CD4-positive, alpha-beta T cell (primary cell): ENCODE measurements around the gene CTTNBP2NL. TPM values are rescaled to one million over a fixed set of nuclear protein-coding genes. Genes with fewer than 3 reads are reported as not detected.
"Not testable (repeated sequence)": the region's sequence is repeated elsewhere in the genome, so short reads cannot be mapped to it uniquely, and the experiment has no call there.

Experiments
- ATAC-seq: fragments of 200-7000 bp; cut with Tn5 transposase; one replicate; pipeline ENCODE4 v1.10.0; 2022; ENCODE audit warnings: mild to moderate bottlenecking; ENCODE audit not compliant: poor library complexity
- CTCF ChIA-PET: fragments of 350-600 bp; sonication (Branson Sonifier 250); formaldehyde crosslinking; loops from one replicate; lab custom pipeline; 2021; ENCODE audit warnings: antibody characterized with exemption, inconsistent platforms; lab: Charles Lee
- POLR2A ChIA-PET: fragments of 350-600 bp; sonication (Branson Sonifier 250); formaldehyde crosslinking; loops from one replicate; lab custom pipeline; 2021; ENCODE audit warnings: antibody characterized with exemption, inconsistent platforms; lab: Charles Lee
- DNase-seq, 14 experiments: peaks; one replicate each; pipeline ENCODE4 v3.0.0-alpha.2; 2013 to 2020; ENCODE audit warnings: mixed read lengths in 2 of 14
- H3K27ac ChIP-seq, 2 donors: one replicate each; pipeline versions ENCODE4 v1.5.1 to v1.7.0; 2013; ENCODE audit warnings: low read length in 2 of 2, low read depth in 1 of 2, mild to moderate bottlenecking in 1 of 2
- H3K27me3 ChIP-seq, 2 experiments: 1 replicate in 1 of 2; 2 replicates in 1 of 2; pipeline versions ENCODE4 v1.6.1 to v1.7.0; 2013; ENCODE audit warnings: low read length in 2 of 2, control low read depth in 1 of 2, mild to moderate bottlenecking in 1 of 2, moderate library complexity in 1 of 2; ENCODE audit not compliant: insufficient read depth in 2 of 2, control insufficient read depth in 1 of 2
- H3K36me3 ChIP-seq: one replicate; pipeline ENCODE4 v1.6.1; 2013; ENCODE audit warnings: low read length, control low read depth; ENCODE audit not compliant: insufficient read depth
- H3K4me1 ChIP-seq: one replicate; pipeline ENCODE4 v1.6.1; 2013; ENCODE audit warnings: low read length, control low read depth; ENCODE audit not compliant: insufficient read depth
- H3K4me3 ChIP-seq: one replicate; pipeline ENCODE4 v1.5.1; 2013; ENCODE audit warnings: mild to moderate bottlenecking, low read length, moderate library complexity
- H3K9me3 ChIP-seq, 2 experiments: 1 replicate in 1 of 2; 2 replicates in 1 of 2; pipeline versions ENCODE4 v1.6.1 to v1.7.0; 2013; ENCODE audit warnings: low read length in 2 of 2, mild to moderate bottlenecking in 2 of 2, control low read depth in 1 of 2, moderate library complexity in 1 of 2; ENCODE audit not compliant: control insufficient read depth in 1 of 2, insufficient read depth in 1 of 2
- H3K27ac Mint-ChIP-seq: one replicate; pipeline ENCODE4 v1.8.0; 2020; ENCODE audit warnings: mixed read lengths
- H3K27me3 Mint-ChIP-seq: one replicate; pipeline ENCODE4 v1.8.0; 2021; ENCODE audit warnings: mixed read lengths
- H3K36me3 Mint-ChIP-seq: one replicate; pipeline ENCODE4 v1.8.0; 2021; ENCODE audit warnings: low read depth, mixed read lengths
- H3K4me1 Mint-ChIP-seq: one replicate; pipeline ENCODE4 v1.8.0; 2021; ENCODE audit warnings: low read depth, mixed read lengths
- H3K4me3 Mint-ChIP-seq: one replicate; pipeline ENCODE4 v1.8.0; 2020; ENCODE audit warnings: mild to moderate bottlenecking, mixed read lengths
- H3K9me3 Mint-ChIP-seq: one replicate; pipeline ENCODE4 v1.8.0; 2020; ENCODE audit warnings: mixed read lengths
- CTCF ChIP-seq: fragments of 200-600 bp; IDR thresholded peaks from one replicate; pipeline ENCODE4 v1.8.0; 2022; ENCODE audit warnings: antibody characterized with exemption, mild to moderate bottlenecking
- intact Hi-C, 2 experiments: fragments of 100-400 bp; cut with DNase I in 1 of 2; cut with micrococcal nuclease in 1 of 2; formaldehyde crosslinking; loops; one replicate each; pipeline versions ENCODE4 v1.15.1 to v1.9.0; 2023 to 2025; cut with DNase I, micrococcal nuclease
- total RNA-seq, 174 experiments: library from RNA in 2 of 174; stranded (reverse) in 2 of 174; gene quantifications; one replicate each; pipeline ENCODE4 v1.2.3 and lab custom pipeline; 2021 to 2026

Gene CTTNBP2NL
- total RNA-seq, 2 experiments from 2014 or later, result 0.14 to 0.25 TPM

DNA sequence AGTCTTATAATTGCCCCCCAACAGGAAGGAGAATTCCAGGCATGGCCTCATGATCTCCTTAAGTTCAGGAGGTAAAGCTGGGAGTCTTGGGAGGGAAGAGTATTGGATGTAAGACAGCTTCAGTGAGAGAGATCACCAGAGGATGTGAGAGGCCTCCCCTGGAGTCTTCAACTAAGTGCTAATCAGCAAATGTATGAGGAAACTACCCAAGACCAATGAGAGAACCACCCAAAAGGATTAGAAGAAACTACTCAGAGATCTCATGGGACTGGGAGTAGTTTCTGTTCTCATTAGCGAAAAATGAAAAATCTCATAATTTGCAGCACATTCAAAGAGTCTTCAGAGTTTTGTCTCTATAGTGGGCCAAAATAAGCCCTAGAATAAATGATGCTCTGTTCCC, 76.1 kb downstream of the CTTNBP2NL start:
- H3K27me3 Mint-ChIP-seq, result peaks cover 63% of the 10 kb centered on the region
- H3K27me3 ChIP-seq, result peaks cover 15 to 26% of the 10 kb centered on the region in 2 experiments
- H3K9me3 ChIP-seq, result peaks cover 7 to 11% of the 10 kb centered on the region in 2 experiments
- H3K36me3 ChIP-seq, result no peaks in the 10 kb centered on the region
- H3K36me3 Mint-ChIP-seq, result peaks cover 1% of the 10 kb centered on the region
- TF ChIP-seq CTCF, result no peak
- DNase-seq, result no peak
- H3K4me3 ChIP-seq, result no peak overlapping the region
- intact Hi-C loops, result no loop called here
- no peak overlapping the region for H3K4me3 Mint-ChIP-seq
- H3K4me1 Mint-ChIP-seq, result no peaks in the 10 kb centered on the region
- H3K27ac Mint-ChIP-seq, result no peak overlapping the region
- H3K4me1 ChIP-seq, result no peaks in the 10 kb centered on the region
- no peak for ATAC-seq
- CTCF ChIA-PET, result no interaction called here
- POLR2A ChIA-PET, result no interaction called here
- H3K9me3 Mint-ChIP-seq, result peaks cover 3% of the 10 kb centered on the region
- no peak overlapping the region for H3K27ac ChIP-seq

DNA sequence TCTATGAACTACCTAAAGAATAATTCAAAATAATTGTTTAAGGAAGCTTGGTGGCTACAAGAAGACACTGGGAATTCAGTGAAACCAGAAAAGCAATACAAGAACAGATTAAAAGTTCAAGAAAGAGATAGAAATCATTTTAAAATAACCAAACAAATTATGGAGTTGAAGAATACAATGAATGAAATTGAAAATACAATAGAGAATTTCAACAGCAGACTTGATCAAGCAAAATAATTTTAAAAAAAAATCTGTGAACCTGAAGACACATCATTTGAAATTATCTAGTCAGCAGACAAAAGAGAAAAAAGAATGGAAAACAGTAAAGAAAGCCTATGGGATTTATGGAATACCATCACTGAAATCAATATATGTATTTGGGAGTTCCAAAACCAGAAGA, 81.5 kb downstream of the CTTNBP2NL start:
- Mint-ChIP-seq H3K4me3 (no peak overlapping the region), H3K27ac (no peak overlapping the region), H3K4me1 (no peaks in the 10 kb centered on the region), H3K27me3 (peaks cover 50% of the 10 kb centered on the region), H3K36me3 (peaks cover 10% of the 10 kb centered on the region), H3K9me3 (peaks cover 18% of the 10 kb centered on the region)
- Histone ChIP-seq H3K36me3 (no peaks in the 10 kb centered on the region), H3K4me3 (no peak overlapping the region), H3K27me3 (peaks cover 8 to 15% of the 10 kb centered on the region in 2 experiments), H3K9me3 (peaks cover 21% of the 10 kb centered on the region in 2 experiments), H3K4me1 (no peaks in the 10 kb centered on the region), H3K27ac (no peak overlapping the region)
- DNase-seq (no peak), ATAC-seq (no peak)
- POLR2A ChIA-PET, result no interaction called here
- CTCF ChIA-PET, result no interaction called here
- intact Hi-C loops, result no loop called here
- TF ChIP-seq CTCF, result no peak

DNA sequence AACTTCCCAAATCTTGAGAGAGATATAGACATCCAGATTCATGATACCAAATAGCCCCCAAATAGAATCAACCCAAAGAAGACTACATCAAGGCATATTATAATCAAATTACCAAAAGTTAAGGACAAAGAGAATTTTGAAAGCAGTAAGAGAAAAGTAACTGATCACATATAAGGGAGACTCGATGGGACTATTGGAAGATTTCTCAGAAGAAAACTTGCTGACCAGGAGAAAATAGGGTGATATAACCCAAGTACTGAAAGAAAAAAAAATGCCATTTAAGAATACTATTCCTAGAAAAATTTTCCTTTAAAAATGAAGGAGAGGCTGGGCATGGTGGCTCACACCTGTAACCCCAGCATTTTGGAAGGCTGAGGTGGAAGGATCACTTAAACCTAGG, 82.3 kb downstream of the CTTNBP2NL start:
- ATAC-seq, result no peak
- Histone ChIP-seq H3K4me3 (no peak overlapping the region), H3K27me3 (peaks cover 9 to 12% of the 10 kb centered on the region in 2 experiments), H3K4me1 (no peaks in the 10 kb centered on the region), H3K36me3 (no peaks in the 10 kb centered on the region), H3K27ac (no peak overlapping the region), H3K9me3 (peaks cover 21% of the 10 kb centered on the region in 2 experiments)
- CTCF ChIA-PET, result no interaction called here
- intact Hi-C loops, result no loop called here
- Mint-ChIP-seq H3K4me3 (no peak overlapping the region), H3K27ac (no peak overlapping the region), H3K36me3 (peaks cover 10% of the 10 kb centered on the region), H3K27me3 (peaks cover 45% of the 10 kb centered on the region), H3K4me1 (no peaks in the 10 kb centered on the region), H3K9me3 (peaks cover 18% of the 10 kb centered on the region)
- POLR2A ChIA-PET, result no interaction called here
- DNase-seq, result no peak
- TF ChIP-seq CTCF, result no peak

DNA sequence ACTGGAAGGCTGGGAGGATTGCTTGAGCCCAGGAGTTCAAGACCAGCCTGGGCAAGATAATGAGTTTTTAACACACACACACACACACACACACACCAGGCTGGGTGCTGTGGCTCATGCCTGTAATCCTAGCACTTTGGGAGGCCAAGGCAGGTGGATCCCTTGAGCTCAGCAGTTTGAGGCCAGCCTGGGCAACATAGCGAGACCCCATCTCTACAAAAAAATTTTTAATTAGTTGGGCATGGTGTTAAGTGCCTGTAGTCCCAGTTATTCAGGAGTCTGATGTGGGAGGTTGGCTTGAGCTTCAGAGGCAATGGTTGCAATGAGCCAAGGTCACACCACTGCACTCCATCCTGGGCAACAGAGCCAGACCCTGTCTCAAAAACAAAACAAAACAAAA, 90.0 kb downstream of the CTTNBP2NL start:
- H3K27me3 Mint-ChIP-seq, result peaks cover 20% of the 10 kb centered on the region
- H3K9me3 Mint-ChIP-seq, CTCF ChIA-PET, H3K4me3 Mint-ChIP-seq, H3K4me1 Mint-ChIP-seq, H3K4me3 ChIP-seq, H3K9me3 ChIP-seq, H3K36me3 Mint-ChIP-seq, H3K36me3 ChIP-seq, DNase-seq, H3K27me3 ChIP-seq, H3K27ac ChIP-seq, H3K27ac Mint-ChIP-seq, ATAC-seq, POLR2A ChIA-PET, intact Hi-C loops, H3K4me1 ChIP-seq: not testable (repeated sequence)

- H3K9me3 Mint-ChIP-seq, ATAC-seq, H3K4me3 Mint-ChIP-seq, H3K27ac Mint-ChIP-seq, H3K4me3 ChIP-seq, DNase-seq, intact Hi-C loops, H3K27me3 ChIP-seq, H3K9me3 ChIP-seq, H3K27ac ChIP-seq, H3K4me1 Mint-ChIP-seq, H3K36me3 ChIP-seq, H3K36me3 Mint-ChIP-seq, POLR2A ChIA-PET, H3K4me1 ChIP-seq: not testable (repeated sequence)
- CTCF ChIA-PET, result interaction anchor here (0.6 to 1.3 kb wide), 3 partner anchors 30 to 52 kb away, joined by 3 to 4 read pairs (median 3); no protein-coding TSS in a partner anchor
- peaks cover 16% of the 10 kb centered on the region for H3K27me3 Mint-ChIP-seq
These were observed 91.7 kb downstream of the CTTNBP2NL start for GRCh38 chr1:112487686-112488085.
